Measurements from ENCODE around the gene WDR37. TPM values are rescaled to one million over a fixed set of nuclear protein-coding genes. Genes with fewer than 3 reads are reported as not detected.

The WDR37 gene
- total and polyA plus RNA-seq, 10 of the 15 experiments (the other 5 are each of a cell fraction or from before 2014, with no cell fraction given), result 1.9 to 11.1 (median 7.1) TPM

- intact Hi-C loops (cut with micrococcal nuclease; ENCODE audit: unreplicated experiment) (no loop called here), in situ Hi-C loops (cut with MboI) (no loop called here)
- Histone ChIP-seq H4K20me1 (ENCODE audit: control insufficient read depth, insufficient read depth) (no peaks in the 10 kb centered on the region), H3K4me3 (no peak overlapping the region), H3K27me3 (replicated peaks in 1 of 2; ENCODE audit: control insufficient read depth in 2 of 2, insufficient read depth in 2 of 2, low read length in 1 of 2) (no peaks in the 10 kb centered on the region), H3K9ac (ENCODE audit: control insufficient read depth, insufficient read depth, low read length) (no peak overlapping the region), H3K36me3 (ENCODE audit: control insufficient read depth in 2 of 2, insufficient read depth in 2 of 2, low read length in 1 of 2) (peaks cover 23 to 24% of the 10 kb centered on the region in 2 experiments), H3K4me1 (ENCODE audit: control insufficient read depth, insufficient read depth, low read length) (no peaks in the 10 kb centered on the region), H3K4me2 (ENCODE audit: control insufficient read depth, insufficient read depth) (no peak overlapping the region), H3K27ac (ENCODE audit: control insufficient read depth, insufficient read depth) (no peak overlapping the region), H2AFZ (ENCODE audit: control insufficient read depth, low read depth, low read length) (no peak overlapping the region), H3K79me2 (ENCODE audit: control insufficient read depth, insufficient read depth, low read length) (no peaks in the 10 kb centered on the region), H3K9me3 (replicated peaks; ENCODE audit: control insufficient read depth, insufficient read depth, low read length) (no peaks in the 10 kb centered on the region)
- WGBS (ENCODE audit: insufficient coverage, insufficient replicate concordance, low lambda C conversion rate, missing lambda C conversion rate), result 98% methylated on average over 21 of the region's 21 CpGs
- no peak for FAIRE-seq
- ChIA-PET CTCF (no interaction called here), POLR2A (no interaction called here), RAD21 (ENCODE audit: unreplicated experiment) (interaction anchor here (0.7 kb wide), 1 partner anchor 43 kb away, joined by 3 read pairs; no protein-coding TSS in a partner anchor), SMC1A (ENCODE audit: uncharacterized antibody, unreplicated experiment) (no interaction called here)
- ATAC-seq, result no peak
- no peak for DNase-seq (ENCODE audit: low read depth, low spot score)
- no peak for TF ChIP-seq SKIL (IDR thresholded peaks at IDR 0.05; ENCODE audit: low read depth, poor library complexity, severe bottlenecking)
- TF ChIP-seq RBBP5 (conservative IDR thresholded peaks at IDR 0.05), result no peak
- no peak for TF ChIP-seq NRF1 (conservative IDR thresholded peaks at IDR 0.05; ENCODE audit: low read depth, low read length)
- no peak for TF ChIP-seq CEBPZ (IDR thresholded peaks at IDR 0.05; ENCODE audit: low read depth, low read length)
- no peak for TF ChIP-seq ZNF622 (IDR thresholded peaks at IDR 0.05)
- no peak for TF ChIP-seq MYC (IDR thresholded peaks at IDR 0.05; ENCODE audit: insufficient read depth, insufficient read length, insufficient replicate concordance, low read length, severe bottlenecking)
- TF ChIP-seq IRF3 (IDR thresholded peaks at IDR 0.05), result no peak
- TF ChIP-seq BCL3 (IDR thresholded peaks at IDR 0.05; ENCODE audit: borderline replicate concordance, insufficient read depth, low read depth, low read length, poor library complexity, severe bottlenecking), result peak; percentile 64
- no TSS peak for BruUV-seq (replicated peaks)
Observed at GRCh38 chr10:1128649-1129048, 72.5 kb downstream of the WDR37 start.

Data from GM12878 (cell line).